ENCODE measurements around the gene TUBG1. TPM values are rescaled to one million over a fixed set of nuclear protein-coding genes. Genes with fewer than 3 reads are reported as not detected.

Gene TUBG1
- total and polyA plus RNA-seq, 2 of the 4 experiments (the other 2 are of a cell fraction): 38.9 to 94.5 TPM

DNA sequence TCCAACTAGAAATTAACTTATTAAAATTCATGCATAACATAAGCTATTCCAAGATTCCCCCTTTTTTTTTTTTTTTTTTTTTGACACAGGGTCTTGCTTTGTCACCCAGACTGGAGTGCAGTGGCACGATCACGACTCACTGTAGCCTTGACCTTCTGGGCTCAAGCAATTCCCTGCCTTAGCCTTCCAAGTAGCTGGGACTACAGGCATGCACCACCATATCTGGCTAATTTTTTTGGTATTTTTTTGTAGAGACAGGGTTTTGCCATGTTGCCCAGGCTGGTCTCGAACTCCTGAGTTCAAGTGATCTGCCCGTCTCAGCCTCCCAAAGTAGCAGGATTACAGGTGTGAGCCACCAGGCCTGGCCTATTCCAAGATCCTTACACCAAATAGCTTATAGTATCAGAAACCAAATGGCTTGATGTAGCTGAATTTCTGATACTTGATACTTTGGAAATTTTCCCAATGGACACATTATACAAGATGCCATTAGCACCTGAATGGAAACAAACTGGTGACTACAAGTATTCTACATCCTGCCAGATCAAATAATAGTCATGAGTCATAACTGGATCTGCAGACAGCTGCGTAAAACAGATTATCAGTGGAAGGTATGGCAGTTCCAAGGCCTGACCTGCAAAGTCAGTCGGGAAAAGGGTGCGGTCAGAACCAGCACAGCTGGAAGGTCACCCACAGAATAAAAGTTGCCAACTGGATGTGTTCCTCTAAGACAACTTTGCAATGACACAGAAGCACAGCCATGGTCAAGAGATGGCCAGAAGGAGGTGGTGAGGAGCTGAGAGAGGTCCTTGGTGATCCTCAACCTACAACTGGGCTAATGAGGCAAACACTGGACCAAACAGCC lies 14.5 kb downstream of the TUBG1 start:
- ChIA-PET CTCF (interaction anchor here (0.7 kb wide), 1 partner anchor 59 kb away, joined by 3 read pairs; no protein-coding TSS in a partner anchor), POLR2A (ENCODE audit: unreplicated experiment) (no interaction called here)
- WGBS, 2 experiments (ENCODE audit: extremely low coverage in 2 of 2, insufficient read length in 1 of 2): no CpG with 5 or more reads among the region's 7 CpGs
- Histone ChIP-seq H3K4me3 (ENCODE audit: insufficient read depth, low read depth, low read length) (no peak overlapping the region), H3K27ac (ENCODE audit: insufficient read depth, low read length) (no peak overlapping the region), H2AK9ac (replicated peaks; ENCODE audit: low read depth, low read length, poor library complexity) (peak overlapping the region; percentile 23), H3K36me3 (ENCODE audit: control insufficient read depth, insufficient read depth, low read length) (no peaks in the 10 kb centered on the region), H4K5ac (ENCODE audit: low read depth, low read length) (no peak overlapping the region), H3K9me3 (ENCODE audit: control insufficient read depth, insufficient read depth, low read length) (no peaks in the 10 kb centered on the region), H3K4ac (ENCODE audit: low read depth, low read length) (no peak overlapping the region), H3K4me1 (ENCODE audit: control insufficient read depth, insufficient read depth, low read length) (no peaks in the 10 kb centered on the region), H3K9ac (ENCODE audit: low read depth, low read length) (no peak overlapping the region), H3K4me2 (ENCODE audit: low read depth, low read length) (no peak overlapping the region), H4K8ac (ENCODE audit: low read depth in 2 of 2, low read length in 2 of 2) (no peak overlapping the region), H3K23ac (ENCODE audit: low read depth, low read length) (no peak overlapping the region), H3K18ac (ENCODE audit: low read depth, low read length) (no peak overlapping the region), H4K20me1 (ENCODE audit: insufficient read depth, low read length) (no peaks in the 10 kb centered on the region), H2BK15ac (ENCODE audit: low read depth, low read length) (no peak overlapping the region), H2AK5ac (ENCODE audit: low read depth, low read length) (no peak overlapping the region), H3K56ac (ENCODE audit: extremely low read depth, insufficient read depth, low read length) (no peak overlapping the region), H2BK5ac (ENCODE audit: low read depth, low read length, poor library complexity, severe bottlenecking) (no peak overlapping the region), H3K27me3 (ENCODE audit: control insufficient read depth, insufficient read depth, low read length) (peaks cover 8% of the 10 kb centered on the region), H3K9me1 (ENCODE audit: insufficient read depth, low read length) (no peaks in the 10 kb centered on the region), H3K14ac (replicated peaks; ENCODE audit: low read depth, low read length) (no peak overlapping the region), H2BK20ac (ENCODE audit: low read depth, low read length) (no peak overlapping the region), H4K91ac (ENCODE audit: insufficient read depth, low read depth, low read length) (no peak overlapping the region), H2AFZ (replicated peaks; ENCODE audit: low read length, poor library complexity) (no peak overlapping the region), H3K79me1 (ENCODE audit: low read depth in 1 of 2, low read length in 2 of 2) (no peaks in the 10 kb centered on the region), H2BK120ac (ENCODE audit: low read depth, low read length) (no peak overlapping the region)
- no peak for ATAC-seq (ENCODE audit: low read depth)
- dilution Hi-C loops (cut with HindIII; ENCODE audit: low sequenced_read_pairs, unreplicated experiment): no loop called here
- in situ Hi-C loops (cut with MboI; ENCODE audit: low sequenced_read_pairs): no loop called here
- DNase-seq: peak; percentile 38
- TF ChIP-seq POLR2A (IDR thresholded peaks at IDR 0.05; ENCODE audit: low read depth, low read length) (no peak), SMC3 (IDR thresholded peaks at IDR 0.05; ENCODE audit: low read depth, low read length) (no peak), MAFK (IDR thresholded peaks at IDR 0.05; ENCODE audit: low read depth, low read length) (no peak), CHD1 (IDR thresholded peaks at IDR 0.05; ENCODE audit: low read depth, low read length) (no peak), CEBPB (IDR thresholded peaks at IDR 0.05; ENCODE audit: low read depth, low read length) (no peak), RCOR1 (IDR thresholded peaks at IDR 0.05; ENCODE audit: insufficient replicate concordance, low read length) (no peak), RFX5 (IDR thresholded peaks at IDR 0.05; ENCODE audit: low read depth, low read length) (no peak), BHLHE40 (IDR thresholded peaks at IDR 0.05; ENCODE audit: low read depth, low read length) (no peak), RAD21 (IDR thresholded peaks at IDR 0.05; ENCODE audit: low read length) (no peak), MAZ (IDR thresholded peaks at IDR 0.05; ENCODE audit: borderline replicate concordance, low read depth, low read length) (no peak)
- TF ChIP-seq, protein P1, sequence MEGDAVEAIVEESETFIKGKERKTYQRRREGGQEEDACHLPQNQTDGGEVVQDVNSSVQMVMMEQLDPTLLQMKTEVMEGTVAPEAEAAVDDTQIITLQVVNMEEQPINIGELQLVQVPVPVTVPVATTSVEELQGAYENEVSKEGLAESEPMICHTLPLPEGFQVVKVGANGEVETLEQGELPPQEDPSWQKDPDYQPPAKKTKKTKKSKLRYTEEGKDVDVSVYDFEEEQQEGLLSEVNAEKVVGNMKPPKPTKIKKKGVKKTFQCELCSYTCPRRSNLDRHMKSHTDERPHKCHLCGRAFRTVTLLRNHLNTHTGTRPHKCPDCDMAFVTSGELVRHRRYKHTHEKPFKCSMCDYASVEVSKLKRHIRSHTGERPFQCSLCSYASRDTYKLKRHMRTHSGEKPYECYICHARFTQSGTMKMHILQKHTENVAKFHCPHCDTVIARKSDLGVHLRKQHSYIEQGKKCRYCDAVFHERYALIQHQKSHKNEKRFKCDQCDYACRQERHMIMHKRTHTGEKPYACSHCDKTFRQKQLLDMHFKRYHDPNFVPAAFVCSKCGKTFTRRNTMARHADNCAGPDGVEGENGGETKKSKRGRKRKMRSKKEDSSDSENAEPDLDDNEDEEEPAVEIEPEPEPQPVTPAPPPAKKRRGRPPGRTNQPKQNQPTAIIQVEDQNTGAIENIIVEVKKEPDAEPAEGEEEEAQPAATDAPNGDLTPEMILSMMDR (conservative IDR thresholded peaks at IDR 0.05; ENCODE audit: low read depth, low read length): no peak
- TF ChIP-seq, protein P2, sequence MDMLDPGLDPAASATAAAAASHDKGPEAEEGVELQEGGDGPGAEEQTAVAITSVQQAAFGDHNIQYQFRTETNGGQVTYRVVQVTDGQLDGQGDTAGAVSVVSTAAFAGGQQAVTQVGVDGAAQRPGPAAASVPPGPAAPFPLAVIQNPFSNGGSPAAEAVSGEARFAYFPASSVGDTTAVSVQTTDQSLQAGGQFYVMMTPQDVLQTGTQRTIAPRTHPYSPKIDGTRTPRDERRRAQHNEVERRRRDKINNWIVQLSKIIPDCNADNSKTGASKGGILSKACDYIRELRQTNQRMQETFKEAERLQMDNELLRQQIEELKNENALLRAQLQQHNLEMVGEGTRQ (IDR thresholded peaks at IDR 0.05; ENCODE audit: low read depth, low read length): no peak
- no TSS peak for BruUV-seq (replicated peaks)
- intact Hi-C loops (cut with micrococcal nuclease): no loop called here
